H9 (cell line): ENCODE measurements around the gene CELF1. TPM values are rescaled to one million over a fixed set of nuclear protein-coding genes. Genes with fewer than 3 reads are reported as not detected.
A peak's percentile ranks its signal among the peaks of the same experiment; 100 is the strongest.
"Not testable (repeated sequence)": the region's sequence is repeated elsewhere in the genome, so short reads cannot be mapped to it uniquely, and the experiment has no call there.

Experiments used
- DNase-seq: peaks from one replicate; pipeline ENCODE4 v3.0.0-alpha.2; 2017
- H2AFZ ChIP-seq: one replicate; pipeline ENCODE4 v1.6.1; 2013; ENCODE audit warnings: mild to moderate bottlenecking, low read length, control low read depth, moderate library complexity
- H2AK5ac ChIP-seq: 2 replicates; pipeline ENCODE4 v1.6.1; 2013; ENCODE audit warnings: low read length, control low read depth, mixed read lengths; ENCODE audit not compliant: insufficient read length
- H2BK120ac ChIP-seq: one replicate; pipeline ENCODE4 v1.6.1; 2013; ENCODE audit warnings: low read depth, mild to moderate bottlenecking, low read length, control low read depth, inconsistent platforms; ENCODE audit not compliant: poor library complexity, severe bottlenecking
- H2BK12ac ChIP-seq: 2 replicates; pipeline ENCODE4 v1.6.1; 2013; ENCODE audit warnings: low read length, control low read depth, mixed read lengths, low read depth; ENCODE audit not compliant: insufficient read length
- H2BK15ac ChIP-seq: 2 replicates; pipeline ENCODE4 v1.6.1; 2013; ENCODE audit warnings: low read depth, low read length, control low read depth
- H2BK20ac ChIP-seq: one replicate; pipeline ENCODE4 v1.6.1; 2013; ENCODE audit warnings: low read depth, mild to moderate bottlenecking, low read length, control low read depth, inconsistent platforms; ENCODE audit not compliant: poor library complexity, severe bottlenecking
- H2BK5ac ChIP-seq: 2 replicates; pipeline ENCODE4 v1.6.1; 2013; ENCODE audit warnings: low read length, control low read depth, mixed read lengths; ENCODE audit not compliant: insufficient read length
- H3K14ac ChIP-seq: 2 replicates; pipeline ENCODE4 v1.6.1; 2013; ENCODE audit warnings: low read length, control low read depth; ENCODE audit not compliant: insufficient read depth
- H3K18ac ChIP-seq: 2 replicates; pipeline ENCODE4 v1.6.1; 2013; ENCODE audit warnings: low read depth, mild to moderate bottlenecking, mixed read lengths, low read length, control low read depth; ENCODE audit not compliant: insufficient read length
- H3K23ac ChIP-seq: 2 replicates; pipeline ENCODE4 v1.6.1; 2013; ENCODE audit warnings: low read length, control low read depth, mixed read lengths, low read depth; ENCODE audit not compliant: insufficient read length
- H3K23me2 ChIP-seq: 2 replicates; pipeline ENCODE4 v1.6.1; 2013; ENCODE audit warnings: low read depth, mild to moderate bottlenecking, mixed read lengths, low read length, control low read depth; ENCODE audit not compliant: insufficient read length, poor library complexity, severe bottlenecking
- H3K27ac ChIP-seq: 2 replicates; pipeline ENCODE4 v1.5.1; 2013; ENCODE audit warnings: low read length, control low read depth, mixed read lengths, low read depth; ENCODE audit not compliant: insufficient read length
- H3K27me3 ChIP-seq: 2 replicates; pipeline ENCODE4 v1.6.1; 2013; ENCODE audit warnings: low read length, control low read depth, inconsistent platforms; ENCODE audit not compliant: insufficient read depth
- H3K4ac ChIP-seq: 2 replicates; pipeline ENCODE4 v1.6.1; 2013; ENCODE audit warnings: low read depth, mild to moderate bottlenecking, control low read depth, inconsistent platforms, low read length, moderate library complexity
- H3K4me1 ChIP-seq: 2 replicates; pipeline ENCODE4 v1.6.1; 2013; ENCODE audit warnings: low read length, control low read depth, inconsistent platforms; ENCODE audit not compliant: insufficient read depth
- H3K4me2 ChIP-seq: 2 replicates; pipeline ENCODE4 v1.6.1; 2013; ENCODE audit warnings: low read length, control low read depth, mixed read lengths; ENCODE audit not compliant: insufficient read length, insufficient read depth
- H3K56ac ChIP-seq: 2 replicates; pipeline ENCODE4 v1.6.1; 2013; ENCODE audit warnings: low read depth, mild to moderate bottlenecking, mixed read lengths, low read length, control low read depth; ENCODE audit not compliant: insufficient read length
- H3K79me1 ChIP-seq: 2 replicates; pipeline ENCODE4 v1.6.1; 2013; ENCODE audit warnings: low read depth, mild to moderate bottlenecking, moderate library complexity, low read length, control low read depth, inconsistent platforms; ENCODE audit not compliant: insufficient read depth, poor library complexity, severe bottlenecking
- H3K79me2 ChIP-seq: 2 replicates; pipeline ENCODE4 v1.6.1; 2013; ENCODE audit warnings: low read length, control low read depth, inconsistent platforms; ENCODE audit not compliant: insufficient read depth
- H3K9ac ChIP-seq: 2 replicates; pipeline ENCODE4 v1.6.1; 2013; ENCODE audit warnings: low read length, control low read depth, mixed read lengths; ENCODE audit not compliant: insufficient read length; ENCODE audit errors: extremely low read depth
- H3K9me3 ChIP-seq: one replicate; pipeline ENCODE4 v1.6.1; 2013; ENCODE audit warnings: low read depth, low read length, inconsistent platforms; ENCODE audit not compliant: control insufficient read depth
- H3T11ph ChIP-seq: one replicate; pipeline ENCODE4 v1.6.1; 2013; ENCODE audit warnings: mild to moderate bottlenecking, low read length, control low read depth, inconsistent platforms
- H4K20me1 ChIP-seq: one replicate; pipeline ENCODE4 v1.6.1; 2013; ENCODE audit not compliant: control insufficient read depth, insufficient read length, insufficient read depth
- H4K5ac ChIP-seq: 2 replicates; pipeline ENCODE4 v1.6.1; 2013; ENCODE audit warnings: low read depth, mild to moderate bottlenecking, mixed read lengths, low read length, control low read depth; ENCODE audit not compliant: insufficient read length
- H4K8ac ChIP-seq: replicated peaks from 2 replicates; pipeline ENCODE4 v1.6.1; 2013; ENCODE audit warnings: low read length, control low read depth, mixed read lengths, low read depth; ENCODE audit not compliant: insufficient read length
- H4K91ac ChIP-seq: 2 replicates; pipeline ENCODE4 v1.6.1; 2013; ENCODE audit warnings: low read depth, mild to moderate bottlenecking, moderate library complexity, mixed read lengths, low read length, control low read depth; ENCODE audit not compliant: insufficient read length
- H3K27ac Mint-ChIP-seq, 3 experiments: 2 replicates in 2 of 3; 3 replicates in 1 of 3; pipeline ENCODE4 v1.8.0; 2020 to 2021; ENCODE audit warnings: mixed read lengths in 3 of 3, mild to moderate bottlenecking in 1 of 3, moderate library complexity in 1 of 3
- H3K27me3 Mint-ChIP-seq: 2 replicates; pipeline ENCODE4 v1.8.0; 2021; ENCODE audit warnings: low read depth, mild to moderate bottlenecking, moderate library complexity, mixed read lengths
- H3K36me3 Mint-ChIP-seq, 3 experiments: 2 replicates in 2 of 3; 3 replicates in 1 of 3; pipeline ENCODE4 v1.8.0; 2020 to 2021; ENCODE audit warnings: low read depth in 3 of 3, mixed read lengths in 3 of 3; ENCODE audit not compliant: insufficient read depth in 1 of 3
- H3K4me1 Mint-ChIP-seq, 2 experiments: 2 replicates each; pipeline ENCODE4 v1.8.0; 2020; ENCODE audit warnings: mixed read lengths in 2 of 2
- H3K4me3 Mint-ChIP-seq, 2 experiments: 2 replicates in 1 of 2; 3 replicates in 1 of 2; pipeline ENCODE4 v1.8.0; 2020 to 2021; ENCODE audit warnings: mild to moderate bottlenecking in 2 of 2, mixed read lengths in 2 of 2, moderate library complexity in 1 of 2
- H3K9me3 Mint-ChIP-seq, 2 experiments: 2 replicates in 1 of 2; 3 replicates in 1 of 2; pipeline ENCODE4 v1.8.0; 2020; ENCODE audit warnings: mild to moderate bottlenecking in 2 of 2, mixed read lengths in 2 of 2, moderate library complexity in 1 of 2
- WGBS: extraction: QIAGEN DNeasy Blood & Tissue Kit; methylation state at CpG from one replicate; pipeline ENCODE4 v1.1.7; 2013; ENCODE audit warnings: missing lambda C conversion rate, low lambda C conversion rate, mixed read lengths; ENCODE audit not compliant: insufficient read length; ENCODE audit errors: extremely low coverage; 5-methylcytosine and 5-hydroxymethylcytosine counted together
- total RNA-seq: library from RNA; stranded (reverse); gene quantifications from 2 replicates; pipeline ENCODE4 v1.2.1, GENCODE V29; 2021
- TF ChIP-seq, protein P1 (sequence below): fragments of 200-600 bp; sonication (generic); conservative IDR thresholded peaks from 3 replicates; pipeline ENCODE4 v1.8.0; 2021; ENCODE audit warnings: antibody characterized with exemption, mild to moderate bottlenecking

Gene CELF1
- total RNA-seq, 1 experiment from 2014 or later = 211 TPM

DNA sequence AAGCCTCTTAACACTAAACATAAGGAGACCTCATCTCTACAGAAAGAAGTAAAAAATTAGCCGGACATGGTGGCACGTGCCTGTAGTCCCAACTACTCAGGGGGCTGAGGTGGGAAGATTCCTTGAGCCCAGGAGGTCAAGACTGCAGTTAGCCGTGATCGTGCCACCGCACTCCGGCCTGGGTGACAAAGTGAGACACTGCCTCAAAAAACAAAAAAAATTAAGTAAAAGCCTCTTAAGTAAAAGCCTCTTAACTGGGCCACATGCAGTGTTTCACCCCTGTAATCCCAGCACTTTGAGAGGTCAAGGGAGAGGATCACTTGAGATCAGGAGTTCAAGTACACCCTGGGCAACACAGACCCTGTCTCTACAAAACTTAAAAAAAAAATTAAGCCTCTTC lies 25.7 kb downstream of the CELF1 start:
- TF ChIP-seq, protein P1, sequence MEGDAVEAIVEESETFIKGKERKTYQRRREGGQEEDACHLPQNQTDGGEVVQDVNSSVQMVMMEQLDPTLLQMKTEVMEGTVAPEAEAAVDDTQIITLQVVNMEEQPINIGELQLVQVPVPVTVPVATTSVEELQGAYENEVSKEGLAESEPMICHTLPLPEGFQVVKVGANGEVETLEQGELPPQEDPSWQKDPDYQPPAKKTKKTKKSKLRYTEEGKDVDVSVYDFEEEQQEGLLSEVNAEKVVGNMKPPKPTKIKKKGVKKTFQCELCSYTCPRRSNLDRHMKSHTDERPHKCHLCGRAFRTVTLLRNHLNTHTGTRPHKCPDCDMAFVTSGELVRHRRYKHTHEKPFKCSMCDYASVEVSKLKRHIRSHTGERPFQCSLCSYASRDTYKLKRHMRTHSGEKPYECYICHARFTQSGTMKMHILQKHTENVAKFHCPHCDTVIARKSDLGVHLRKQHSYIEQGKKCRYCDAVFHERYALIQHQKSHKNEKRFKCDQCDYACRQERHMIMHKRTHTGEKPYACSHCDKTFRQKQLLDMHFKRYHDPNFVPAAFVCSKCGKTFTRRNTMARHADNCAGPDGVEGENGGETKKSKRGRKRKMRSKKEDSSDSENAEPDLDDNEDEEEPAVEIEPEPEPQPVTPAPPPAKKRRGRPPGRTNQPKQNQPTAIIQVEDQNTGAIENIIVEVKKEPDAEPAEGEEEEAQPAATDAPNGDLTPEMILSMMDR = no peak
- Mint-ChIP-seq H3K36me3 (peaks cover 0 to 10% (median 4%) of the 10 kb centered on the region in 3 experiments; a peak in 3 of 7 replicates), H3K27ac (no peak overlapping the region), H3K4me1 (peaks cover 40 to 41% of the 10 kb centered on the region in 2 experiments), H3K9me3 (no peaks in the 10 kb centered on the region), H3K4me3 (no peak overlapping the region), H3K27me3 (no peaks in the 10 kb centered on the region; the same call in 1 of the 2 replicates)
- Histone ChIP-seq H2BK15ac (no peak overlapping the region), H2BK20ac (no peak overlapping the region), H3K14ac (no peak overlapping the region), H3K27me3 (no peaks in the 10 kb centered on the region), H3K4me2 (no peak overlapping the region), H3K23ac (no peak overlapping the region), H4K8ac (no peak overlapping the region), H3K27ac (no peak overlapping the region), H2AFZ (no peak overlapping the region), H4K91ac (no peak overlapping the region), H3K79me1 (peaks cover 4% of the 10 kb centered on the region), H2BK5ac (no peak overlapping the region), H3K4ac (no peak overlapping the region), H3K56ac (no peak overlapping the region), H3K23me2 (no peaks in the 10 kb centered on the region), H3K18ac (no peak overlapping the region), H4K20me1 (peaks cover 2% of the 10 kb centered on the region), H3K9me3 (no peaks in the 10 kb centered on the region), H3K4me1 (peaks cover 12% of the 10 kb centered on the region; the same call in 1 of the 2 replicates), H2AK5ac (no peak overlapping the region), H4K5ac (no peak overlapping the region), H2BK12ac (no peak overlapping the region), H2BK120ac (no peak overlapping the region), H3K9ac (no peak overlapping the region), H3K79me2 (peaks cover 66% of the 10 kb centered on the region; the same call in 1 of the 2 replicates), H3T11ph (no peak overlapping the region)
- no CpG with 5 or more reads among the region's 6 CpGs for WGBS
- peak; percentile 11 for DNase-seq

DNA sequence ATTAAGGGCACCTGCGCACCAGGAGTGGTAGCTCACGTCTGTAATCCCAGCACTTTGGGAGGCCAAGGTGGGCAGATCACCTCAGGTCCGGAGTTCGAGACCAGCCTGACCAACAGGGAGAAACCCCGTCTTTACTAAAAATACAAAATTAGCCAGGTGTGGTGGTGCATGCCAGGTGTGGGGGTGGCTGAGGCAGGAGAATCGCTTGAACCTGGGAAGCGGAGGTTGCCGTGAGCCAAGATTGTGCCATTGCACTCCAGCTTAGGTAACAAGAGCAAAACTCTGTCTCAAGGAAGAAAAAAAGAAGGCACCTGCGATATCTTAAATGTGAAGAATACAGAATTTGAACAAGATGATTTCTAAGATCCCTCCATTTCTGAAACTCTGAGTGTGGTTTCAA lies 26.9 kb downstream of the CELF1 start:
- H3K14ac ChIP-seq, H3K79me1 ChIP-seq, H4K8ac ChIP-seq, H2AFZ ChIP-seq, H3K23ac ChIP-seq, H3K18ac ChIP-seq, H3K56ac ChIP-seq, H2BK15ac ChIP-seq, DNase-seq, H2BK120ac ChIP-seq, H3K9me3 Mint-ChIP-seq, H3K9ac ChIP-seq, H3K27me3 Mint-ChIP-seq, H4K91ac ChIP-seq, H2BK5ac ChIP-seq, H3K23me2 ChIP-seq, H2BK20ac ChIP-seq, H3K9me3 ChIP-seq, H4K5ac ChIP-seq, H3K4me2 ChIP-seq, H2BK12ac ChIP-seq, H3K4me3 Mint-ChIP-seq, H3T11ph ChIP-seq, H3K27me3 ChIP-seq, H3K4ac ChIP-seq, H3K27ac ChIP-seq, H2AK5ac ChIP-seq, H4K20me1 ChIP-seq: not testable (repeated sequence)
- Mint-ChIP-seq H3K36me3 (peaks cover 0 to 10% (median 4%) of the 10 kb centered on the region in 3 experiments; a peak in 3 of 7 replicates), H3K4me1 (peaks cover 34 to 38% of the 10 kb centered on the region in 2 experiments), H3K27ac (peak overlapping the region in 2 of 3 experiments; percentile 73 to 90; a peak in 4 of 7 replicates)
- Histone ChIP-seq H3K4me1 (peaks cover 12% of the 10 kb centered on the region; the same call in 1 of the 2 replicates), H3K79me2 (peaks cover 62% of the 10 kb centered on the region; the same call in 1 of the 2 replicates)
- no CpG with 5 or more reads among the region's 9 CpGs for WGBS
